Type B pancreatic cell (in vitro differentiated cells): Measurements from ENCODE around the gene KLHL10. TPM values are rescaled to one million over a fixed set of nuclear protein-coding genes. Genes with fewer than 3 reads are reported as not detected.

Experiments
- DNase-seq: peaks from one replicate; pipeline ENCODE4 v3.0.0; 2021; ENCODE audit warnings: mixed read lengths; ENCODE audit not compliant: unreplicated experiment; ENCODE audit errors: extremely low spot score
- H3K27ac Mint-ChIP-seq: 2 replicates; pipeline ENCODE4 v1.8.0; 2021; ENCODE audit warnings: mild to moderate bottlenecking, mixed read lengths
- H3K27me3 Mint-ChIP-seq: 2 replicates; pipeline ENCODE4 v1.8.0; 2021; ENCODE audit warnings: mixed read lengths
- H3K36me3 Mint-ChIP-seq: 2 replicates; pipeline ENCODE4 v1.8.0; 2021; ENCODE audit warnings: mixed read lengths
- H3K4me1 Mint-ChIP-seq: one replicate; pipeline ENCODE4 v1.8.0; 2021; ENCODE audit warnings: mixed read lengths; ENCODE audit not compliant: unreplicated experiment
- H3K4me3 Mint-ChIP-seq: 2 replicates; pipeline ENCODE4 v1.8.0; 2021; ENCODE audit warnings: mild to moderate bottlenecking, mixed read lengths
- H3K9me3 Mint-ChIP-seq: 2 replicates; pipeline ENCODE4 v1.8.0; 2021; ENCODE audit warnings: mixed read lengths
- total RNA-seq: library from RNA; stranded (reverse); gene quantifications from 2 replicates; pipeline ENCODE4 v1.2.1, GENCODE V29; 2021; ENCODE audit warnings: low replicate concordance
- TF ChIP-seq, protein P1 (sequence below): fragments of 200-600 bp; sonication (generic); conservative IDR thresholded peaks from 2 replicates; pipeline ENCODE4 v1.5.0; 2021; ENCODE audit warnings: antibody characterized with exemption, mild to moderate bottlenecking

Gene KLHL10
- total RNA-seq, 1 donor from 2014 or later: 0.24 TPM

DNA sequence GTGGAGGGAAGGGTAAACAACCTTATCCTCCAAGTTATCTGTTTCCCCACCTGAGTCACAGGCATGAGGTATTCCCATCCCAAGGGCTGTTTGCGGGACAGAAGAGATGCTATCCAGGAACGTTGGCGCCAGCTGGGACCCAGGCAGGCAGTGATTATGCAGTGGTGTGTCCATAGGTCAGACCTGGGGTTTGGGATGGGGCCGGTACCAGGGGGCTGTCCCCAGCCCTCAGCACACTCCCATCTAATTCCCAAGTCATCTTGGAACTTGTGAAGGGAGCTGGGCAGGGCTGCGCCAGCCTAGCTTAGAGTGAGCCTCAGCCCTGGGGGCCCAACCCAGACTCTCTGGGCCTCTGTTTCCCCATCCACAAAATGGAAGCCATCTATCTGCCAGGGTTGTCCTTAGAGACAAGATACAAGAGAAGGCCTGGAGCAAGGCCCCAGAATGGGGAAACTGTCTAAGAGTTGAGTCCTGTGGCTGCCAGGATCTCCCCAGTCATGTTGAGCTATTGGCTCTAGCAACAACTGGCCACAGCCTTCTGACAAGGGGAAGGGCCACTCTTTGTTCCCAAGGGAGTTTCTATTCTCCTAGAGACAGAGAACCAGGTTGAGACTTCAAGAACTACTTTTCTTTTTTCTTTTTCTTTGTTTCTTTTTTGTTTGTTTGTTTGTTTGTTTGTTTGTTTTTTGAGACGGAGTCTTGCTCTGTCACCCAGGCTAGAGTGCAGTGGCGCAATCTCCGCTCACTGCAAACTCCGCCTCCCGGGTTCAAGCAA, 41.3 kb upstream of the KLHL10 start:
- Mint-ChIP-seq H3K27ac (peak overlapping the region; percentile 82), H3K36me3 (no peaks in the 10 kb centered on the region), H3K27me3 (no peaks in the 10 kb centered on the region), H3K4me1 (peaks cover 34% of the 10 kb centered on the region), H3K4me3 (no peak overlapping the region), H3K9me3 (no peaks in the 10 kb centered on the region)
- DNase-seq: no peak
- TF ChIP-seq, protein P1, sequence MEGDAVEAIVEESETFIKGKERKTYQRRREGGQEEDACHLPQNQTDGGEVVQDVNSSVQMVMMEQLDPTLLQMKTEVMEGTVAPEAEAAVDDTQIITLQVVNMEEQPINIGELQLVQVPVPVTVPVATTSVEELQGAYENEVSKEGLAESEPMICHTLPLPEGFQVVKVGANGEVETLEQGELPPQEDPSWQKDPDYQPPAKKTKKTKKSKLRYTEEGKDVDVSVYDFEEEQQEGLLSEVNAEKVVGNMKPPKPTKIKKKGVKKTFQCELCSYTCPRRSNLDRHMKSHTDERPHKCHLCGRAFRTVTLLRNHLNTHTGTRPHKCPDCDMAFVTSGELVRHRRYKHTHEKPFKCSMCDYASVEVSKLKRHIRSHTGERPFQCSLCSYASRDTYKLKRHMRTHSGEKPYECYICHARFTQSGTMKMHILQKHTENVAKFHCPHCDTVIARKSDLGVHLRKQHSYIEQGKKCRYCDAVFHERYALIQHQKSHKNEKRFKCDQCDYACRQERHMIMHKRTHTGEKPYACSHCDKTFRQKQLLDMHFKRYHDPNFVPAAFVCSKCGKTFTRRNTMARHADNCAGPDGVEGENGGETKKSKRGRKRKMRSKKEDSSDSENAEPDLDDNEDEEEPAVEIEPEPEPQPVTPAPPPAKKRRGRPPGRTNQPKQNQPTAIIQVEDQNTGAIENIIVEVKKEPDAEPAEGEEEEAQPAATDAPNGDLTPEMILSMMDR: no peak

DNA sequence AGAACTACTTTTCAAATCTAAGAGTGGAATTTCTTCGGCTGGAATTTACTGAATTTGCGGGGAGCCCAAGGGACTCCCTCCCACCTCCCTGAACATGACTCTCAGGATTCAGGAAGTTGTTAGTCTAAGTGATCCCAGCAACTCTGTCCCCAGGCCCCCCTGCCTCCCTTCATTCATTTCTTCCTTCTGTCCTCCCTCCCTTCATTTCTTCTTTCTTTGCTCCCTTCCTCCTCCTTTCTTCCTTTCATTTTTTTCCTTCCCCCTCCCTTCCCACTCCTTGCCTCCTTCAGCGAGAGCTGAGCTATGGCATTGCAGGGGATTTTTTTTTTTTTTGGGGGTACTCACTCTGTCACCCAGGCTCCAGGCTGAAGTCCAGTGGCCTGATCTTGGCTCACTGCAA, 40.2 kb upstream of the KLHL10 start:
- no peaks in the 10 kb centered on the region for H3K27me3 Mint-ChIP-seq
- peaks cover 39% of the 10 kb centered on the region for H3K4me1 Mint-ChIP-seq
- no peak for DNase-seq
- H3K9me3 Mint-ChIP-seq: no peaks in the 10 kb centered on the region
- TF ChIP-seq, protein P1: no peak
- peak overlapping the region; percentile 59 for H3K27ac Mint-ChIP-seq
- H3K4me3 Mint-ChIP-seq: no peak overlapping the region
- peaks cover 4% of the 10 kb centered on the region for H3K36me3 Mint-ChIP-seq

DNA sequence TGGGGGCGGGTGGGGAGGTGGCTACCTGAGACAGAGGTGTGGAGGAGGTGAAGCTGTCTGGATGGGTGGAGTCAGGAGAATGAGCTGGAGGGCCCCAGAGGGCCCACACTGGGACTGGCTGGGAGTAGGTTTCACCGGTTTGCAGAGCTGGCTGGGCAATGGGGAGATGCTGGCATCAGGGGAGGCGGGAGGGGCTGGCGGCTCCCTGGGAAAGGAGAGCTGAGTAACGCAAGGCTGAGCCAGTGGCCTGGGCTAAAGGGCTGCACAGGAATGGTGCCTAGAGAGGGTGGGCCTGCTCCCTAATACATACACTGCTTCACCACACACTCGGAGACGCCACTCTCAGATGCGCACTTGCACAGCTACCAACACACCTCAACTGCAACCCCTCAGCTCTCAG, 38.3 kb upstream of the KLHL10 start:
- Mint-ChIP-seq H3K36me3 (peaks cover 4% of the 10 kb centered on the region), H3K9me3 (no peaks in the 10 kb centered on the region), H3K27ac (peak overlapping the region; percentile 98), H3K4me1 (peaks cover 22% of the 10 kb centered on the region), H3K27me3 (no peaks in the 10 kb centered on the region), H3K4me3 (peak overlapping the region; percentile 24)
- TF ChIP-seq, protein P1: no peak
- no peak for DNase-seq

DNA sequence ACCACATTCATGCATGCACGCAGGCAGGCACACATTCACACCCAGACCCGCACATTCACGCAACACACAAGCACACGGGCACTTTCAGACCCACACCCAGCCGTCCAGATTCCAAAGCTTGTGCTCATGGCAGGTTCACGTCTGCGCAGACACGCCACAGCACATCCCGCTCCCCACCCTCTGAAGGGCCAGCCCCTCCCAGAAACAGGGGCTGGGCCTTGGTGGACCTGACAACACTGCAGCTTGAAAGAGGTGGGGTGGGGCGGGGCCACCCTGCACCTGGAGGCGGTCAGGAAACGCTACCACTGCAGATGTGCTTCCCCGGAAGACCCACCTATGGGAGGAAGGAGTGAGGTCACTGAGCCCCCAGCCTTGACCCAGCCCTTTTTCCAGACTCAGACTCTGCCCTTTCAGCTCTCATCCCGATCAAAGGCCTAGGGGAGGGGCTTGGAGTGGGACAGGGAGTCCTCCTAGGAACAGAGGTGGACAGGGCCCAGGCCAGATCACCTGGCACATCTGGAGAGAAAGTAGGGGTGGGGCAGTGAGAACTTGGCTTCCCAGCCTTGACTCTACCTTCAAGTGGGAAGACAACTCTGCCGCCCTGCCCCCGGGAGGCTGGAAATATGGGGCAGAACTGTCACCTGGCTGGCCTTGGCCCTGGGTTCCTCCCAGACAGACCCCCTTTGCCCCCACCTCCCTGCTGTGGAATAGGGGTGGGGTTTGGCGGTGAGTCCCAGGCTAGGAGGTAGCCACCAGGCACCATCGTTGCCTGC, 36.8 kb upstream of the KLHL10 start:
- DNase-seq: no peak

DNA sequence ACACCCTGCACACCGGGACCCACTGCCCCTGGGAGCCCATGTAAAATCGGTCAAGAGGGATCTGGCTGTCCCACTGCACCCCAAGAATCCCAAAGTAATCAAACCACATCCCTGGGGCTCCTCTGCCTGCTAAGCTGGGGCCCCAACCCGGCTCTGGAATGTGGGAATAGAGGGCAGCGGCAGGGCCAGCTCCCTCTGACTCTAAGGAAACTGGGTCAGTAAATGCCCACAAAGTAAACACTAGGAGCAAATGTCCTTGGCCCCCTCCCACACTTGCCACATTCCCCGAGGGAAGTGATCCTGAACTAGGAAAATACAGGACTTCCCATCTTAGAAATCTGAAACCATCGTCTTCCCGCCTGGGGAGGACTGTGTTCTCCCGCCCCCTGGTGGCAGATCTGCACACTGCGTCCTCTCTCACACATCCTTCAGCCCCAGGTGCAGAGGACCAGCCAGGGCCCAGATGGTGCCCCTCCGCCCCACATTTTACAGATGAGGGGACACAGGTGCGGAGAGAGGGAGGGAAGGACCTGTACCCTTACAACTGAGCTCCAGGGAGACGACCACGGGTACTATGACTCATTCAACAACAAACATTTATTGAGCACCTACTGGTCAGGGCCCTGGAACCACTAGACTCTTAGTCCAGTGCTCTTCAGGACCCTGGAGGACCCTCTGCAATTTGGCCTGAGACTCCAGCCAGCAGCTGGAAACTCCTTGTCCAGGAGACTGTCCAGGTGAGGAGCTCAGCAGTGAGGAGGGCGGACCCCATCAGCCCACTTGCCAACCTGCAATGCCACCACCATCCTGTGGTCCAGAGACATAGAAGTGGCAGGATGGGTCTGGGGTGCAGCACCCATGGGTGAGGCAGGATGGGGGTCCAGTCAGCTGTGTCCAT, 36.0 kb upstream of the KLHL10 start:
- peaks cover 4% of the 10 kb centered on the region for H3K36me3 Mint-ChIP-seq
- H3K9me3 Mint-ChIP-seq: no peaks in the 10 kb centered on the region
- H3K4me1 Mint-ChIP-seq: peaks cover 19% of the 10 kb centered on the region
- TF ChIP-seq, protein P1: peak; percentile 98
- peak overlapping the region; percentile 98 for H3K27ac Mint-ChIP-seq
- H3K27me3 Mint-ChIP-seq: no peaks in the 10 kb centered on the region
- peak overlapping the region; percentile 80 for H3K4me3 Mint-ChIP-seq
- peak; percentile 90 for DNase-seq

More for the DNA sequence above, 36.8 kb upstream of the KLHL10 start:
- Mint-ChIP-seq H3K27me3 (no peaks in the 10 kb centered on the region), H3K9me3 (no peaks in the 10 kb centered on the region), H3K4me1 (peaks cover 19% of the 10 kb centered on the region), H3K36me3 (peaks cover 4% of the 10 kb centered on the region), H3K4me3 (peak overlapping the region; percentile 80), H3K27ac (peak overlapping the region; percentile 98)
- TF ChIP-seq, protein P1: no peak
